IPS DF 6.9 (cell line): ENCODE results near the gene PDE5A.
"Not testable (repeated sequence)": the region's sequence is repeated elsewhere in the genome, so short reads cannot be mapped to it uniquely, and the experiment has no call there.

Experiments used
- DNase-seq: peaks from one replicate; pipeline ENCODE4 v3.0.0-alpha.2; 2013; ENCODE audit warnings: low read depth, low spot score
- H3K27ac ChIP-seq: one replicate; pipeline ENCODE4 v1.5.1; 2013; ENCODE audit warnings: low read length, control low read depth
- H3K27me3 ChIP-seq: 2 replicates; pipeline ENCODE4 v1.6.1; 2013; ENCODE audit warnings: mild to moderate bottlenecking, low read length; ENCODE audit not compliant: control insufficient read depth, insufficient read depth
- H3K36me3 ChIP-seq: 2 replicates; pipeline ENCODE4 v1.6.1; 2013; ENCODE audit warnings: low read length; ENCODE audit not compliant: control insufficient read depth, insufficient read depth
- H3K4me1 ChIP-seq: 2 replicates; pipeline ENCODE4 v1.6.1; 2013; ENCODE audit warnings: low read length; ENCODE audit not compliant: control insufficient read depth, insufficient read depth
- H3K4me3 ChIP-seq: 2 replicates; pipeline ENCODE4 v1.5.1; 2013; ENCODE audit warnings: mild to moderate bottlenecking, low read length
- H3K9me3 ChIP-seq: 2 replicates; pipeline ENCODE4 v1.6.1; 2013; ENCODE audit warnings: low read length, inconsistent platforms; ENCODE audit not compliant: control insufficient read depth, insufficient read depth
- WGBS: extraction: QIAGEN DNeasy Blood & Tissue Kit; methylation state at CpG from one replicate; pipeline ENCODE4 v1.1.7; 2013; ENCODE audit warnings: mixed read lengths, missing lambda C conversion rate; ENCODE audit not compliant: insufficient read length, insufficient coverage; 5-methylcytosine and 5-hydroxymethylcytosine counted together

Gene PDE5A

GRCh38 chr4:119663160-119663788 lies 34.7 kb upstream of the PDE5A start:
- no CpG with 5 or more reads among the region's 1 CpG for whole genome bisulfite sequencing
- no peak for DNase-seq
- H3K27ac ChIP-seq: no peak overlapping the region
- no peaks in the 10 kb centered on the region for H3K4me1 ChIP-seq
- no peaks in the 10 kb centered on the region for H3K27me3 ChIP-seq
- no peaks in the 10 kb centered on the region for H3K36me3 ChIP-seq
- H3K4me3 ChIP-seq: no peak overlapping the region
- no peaks in the 10 kb centered on the region for H3K9me3 ChIP-seq

- H3K27me3 ChIP-seq, H3K4me3 ChIP-seq, H3K9me3 ChIP-seq, DNase-seq, H3K36me3 ChIP-seq, H3K4me1 ChIP-seq, H3K27ac ChIP-seq: not testable (repeated sequence)
- WGBS: no CpG with 5 or more reads among the region's 2 CpGs
These were observed 34.0 kb upstream of the PDE5A start for GRCh38 chr4:119662612-119663011.

DNA sequence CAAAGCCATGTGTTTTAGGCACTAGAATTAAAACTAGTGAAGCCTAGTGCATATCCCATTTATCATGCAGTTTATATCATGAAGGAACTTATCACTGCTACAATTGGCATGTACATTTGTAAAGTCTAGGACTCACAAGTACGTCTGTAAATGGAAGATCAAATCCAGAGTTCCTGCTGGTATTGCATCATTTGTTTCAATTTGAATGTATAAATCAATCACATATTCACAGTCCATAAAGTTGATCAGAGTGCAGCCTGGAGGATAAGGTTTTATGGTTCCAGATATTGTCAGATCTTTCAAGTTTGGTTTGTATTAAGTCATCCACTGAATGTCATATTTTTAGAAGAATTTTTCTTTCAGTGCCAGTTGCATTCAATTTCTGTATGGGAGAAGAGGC lies 32.6 kb upstream of the PDE5A start:
- no peak for DNase-seq
- H3K9me3 ChIP-seq: no peaks in the 10 kb centered on the region
- no peaks in the 10 kb centered on the region for H3K4me1 ChIP-seq
- H3K4me3 ChIP-seq: no peak overlapping the region
- H3K27me3 ChIP-seq: no peaks in the 10 kb centered on the region
- H3K27ac ChIP-seq: no peak overlapping the region
- no peaks in the 10 kb centered on the region for H3K36me3 ChIP-seq
- no CpG with 5 or more reads among the region's 1 CpG for WGBS

DNA sequence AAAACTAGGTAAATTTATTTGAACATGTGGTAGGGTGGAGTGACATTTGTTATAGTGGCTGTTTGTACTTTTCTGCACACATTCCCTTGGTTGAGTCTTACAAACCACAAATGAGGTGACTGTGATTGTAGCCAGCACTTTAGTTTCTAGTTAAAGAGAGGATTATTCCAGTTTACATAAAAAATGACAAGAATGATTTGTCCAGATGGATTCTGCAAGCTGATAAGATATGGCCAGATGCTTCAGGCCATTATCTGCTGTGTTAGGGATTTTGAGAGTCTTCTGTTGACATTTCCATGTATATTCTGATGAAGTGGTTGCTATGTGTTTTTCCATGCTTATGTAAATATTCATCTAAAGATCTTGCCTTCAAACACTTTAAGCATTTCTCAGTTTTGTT lies 31.0 kb upstream of the PDE5A start:
- no peak for DNase-seq
- no peaks in the 10 kb centered on the region for H3K4me1 ChIP-seq
- no peaks in the 10 kb centered on the region for H3K27me3 ChIP-seq
- H3K27ac ChIP-seq: no peak overlapping the region
- H3K4me3 ChIP-seq: no peak overlapping the region
- no peaks in the 10 kb centered on the region for H3K36me3 ChIP-seq
- H3K9me3 ChIP-seq: no peaks in the 10 kb centered on the region

DNA sequence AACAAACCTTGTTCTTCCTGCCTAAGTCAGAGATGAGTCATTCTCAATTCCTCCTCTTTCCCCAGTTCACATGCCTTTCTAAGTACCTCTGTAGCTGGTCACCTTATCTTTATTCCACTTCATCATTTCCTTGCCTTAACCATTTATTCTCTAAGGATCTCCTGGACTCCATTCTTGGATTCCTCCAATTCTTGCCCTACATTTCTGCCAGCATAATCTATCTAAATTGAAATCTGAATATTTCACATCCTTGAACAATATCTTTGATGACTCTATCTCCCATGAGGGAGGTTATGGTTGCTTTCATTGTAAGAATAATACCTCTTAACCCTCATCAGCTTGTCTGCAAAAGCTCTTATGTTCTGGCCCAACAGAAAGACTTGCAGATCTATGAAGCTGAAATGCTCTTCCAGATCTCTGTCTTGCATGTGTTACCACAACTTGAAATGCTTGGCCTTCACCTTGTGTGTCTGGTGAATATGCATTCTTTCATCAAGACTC lies 28.6 kb upstream of the PDE5A start:
- Histone ChIP-seq H3K27me3 (no peaks in the 10 kb centered on the region), H3K4me1 (no peaks in the 10 kb centered on the region), H3K9me3 (no peaks in the 10 kb centered on the region), H3K27ac (no peak overlapping the region), H3K4me3 (no peak overlapping the region), H3K36me3 (no peaks in the 10 kb centered on the region)
- DNase-seq: no peak

DNA sequence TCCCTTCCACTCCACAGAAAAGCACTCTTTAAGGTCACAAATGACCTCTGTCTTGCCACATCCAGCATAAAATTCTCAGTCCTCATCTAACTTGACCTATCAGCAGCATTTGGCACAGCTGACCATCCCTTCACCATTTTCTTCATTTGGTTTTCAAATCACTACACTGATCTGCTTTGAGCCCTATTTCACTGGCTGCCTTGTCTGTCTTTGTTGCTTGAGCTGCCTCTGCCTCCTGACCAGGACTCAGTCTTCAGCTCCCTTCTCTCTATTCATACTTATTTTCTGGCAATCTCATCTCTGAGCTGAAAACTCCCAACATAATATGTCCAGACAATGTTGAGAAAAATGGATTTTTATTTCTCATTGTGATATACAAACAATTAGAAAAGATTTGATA lies 27.7 kb upstream of the PDE5A start:
- Histone ChIP-seq H3K4me1 (no peaks in the 10 kb centered on the region), H3K36me3 (no peaks in the 10 kb centered on the region), H3K9me3 (no peaks in the 10 kb centered on the region), H3K27ac (no peak overlapping the region), H3K4me3 (no peak overlapping the region), H3K27me3 (no peaks in the 10 kb centered on the region)
- DNase-seq: no peak

DNA sequence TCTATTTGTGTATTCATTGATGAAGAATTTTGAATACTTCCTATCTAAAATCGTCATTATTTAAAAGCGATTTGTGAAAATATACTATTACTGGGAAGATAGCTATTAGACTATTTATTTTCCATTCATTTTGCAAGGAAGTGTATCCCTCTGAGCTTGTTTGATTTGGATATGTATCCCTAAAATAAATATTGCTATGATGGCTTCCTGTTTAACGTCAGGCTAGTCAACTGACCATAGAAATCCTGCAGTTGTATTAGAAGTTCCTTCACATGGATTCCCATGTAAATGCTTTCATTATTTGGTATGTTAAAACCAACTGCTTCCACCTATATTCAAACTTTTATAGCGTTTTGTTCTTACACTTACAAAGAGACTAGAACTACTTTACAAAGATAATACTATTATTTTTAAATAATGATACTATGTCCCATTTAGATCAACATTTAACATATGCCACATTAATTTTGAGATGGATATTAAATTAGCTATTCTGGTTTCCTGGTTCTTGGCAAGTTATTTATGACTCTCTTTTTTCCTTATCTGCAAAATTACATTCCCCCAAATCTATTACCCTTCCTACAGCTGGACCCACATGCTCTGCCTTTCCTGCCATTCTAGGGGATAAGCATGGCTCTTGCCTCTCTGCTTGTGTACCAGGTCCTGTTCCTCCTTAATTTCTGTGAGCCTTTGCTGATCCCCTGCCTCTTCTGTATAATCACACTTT lies 26.7 kb upstream of the PDE5A start:
- no peaks in the 10 kb centered on the region for H3K4me1 ChIP-seq
- H3K9me3 ChIP-seq: no peaks in the 10 kb centered on the region
- no peaks in the 10 kb centered on the region for H3K36me3 ChIP-seq
- H3K27me3 ChIP-seq: no peaks in the 10 kb centered on the region
- no peak overlapping the region for H3K4me3 ChIP-seq
- H3K27ac ChIP-seq: no peak overlapping the region
- WGBS: no CpG with 5 or more reads among the region's 4 CpGs
- no peak for DNase-seq

DNA sequence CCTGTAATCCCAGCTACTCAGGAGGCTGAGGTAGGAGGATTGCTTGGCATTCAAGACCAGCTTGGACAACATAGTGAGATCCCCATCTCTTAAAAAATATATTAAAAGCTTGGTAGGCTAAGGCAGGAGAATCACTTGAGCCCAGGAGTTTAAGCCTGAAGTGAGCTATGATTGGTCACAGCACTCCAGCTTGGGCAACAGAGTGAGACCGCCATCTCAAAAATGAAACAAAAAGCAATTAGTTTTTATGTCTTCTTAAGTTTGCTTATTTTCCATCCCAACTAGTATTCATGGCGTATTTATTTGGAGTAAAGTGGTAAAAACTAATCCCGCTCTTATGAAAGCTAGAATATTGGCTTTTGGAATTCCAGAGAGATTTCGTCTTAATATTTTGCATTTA lies 25.4 kb upstream of the PDE5A start:
- H3K4me3 ChIP-seq: no peak overlapping the region
- no CpG with 5 or more reads among the region's 4 CpGs for WGBS

DNA sequence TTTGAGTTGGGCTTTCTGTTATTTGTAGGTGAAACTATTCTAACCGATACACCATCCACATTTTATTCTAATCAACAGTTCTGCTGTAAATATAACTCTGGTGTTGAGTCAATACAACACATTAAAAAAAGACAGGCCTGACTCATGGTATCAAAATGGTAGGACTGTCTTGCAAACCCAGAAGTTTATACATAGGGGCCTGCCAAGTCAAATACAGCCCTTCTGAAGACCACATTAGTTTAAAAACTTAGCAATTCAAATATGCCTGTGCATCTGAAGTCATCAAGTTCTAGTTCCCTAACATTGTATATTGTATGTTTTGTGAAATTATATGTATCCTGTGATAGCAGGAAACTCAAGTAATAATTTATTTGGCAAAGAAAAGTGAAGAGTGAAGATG lies 24.4 kb upstream of the PDE5A start:
- no CpG with 5 or more reads among the region's 1 CpG for WGBS
- no peak overlapping the region for H3K27ac ChIP-seq
- H3K27me3 ChIP-seq: no peaks in the 10 kb centered on the region
- H3K9me3 ChIP-seq: no peaks in the 10 kb centered on the region
- no peak for DNase-seq
- H3K4me1 ChIP-seq: no peaks in the 10 kb centered on the region
- no peaks in the 10 kb centered on the region for H3K36me3 ChIP-seq
- no peak overlapping the region for H3K4me3 ChIP-seq

More for the DNA sequence above, 25.4 kb upstream of the PDE5A start:
- no peak for DNase-seq
- no peaks in the 10 kb centered on the region for H3K4me1 ChIP-seq
- H3K27ac ChIP-seq: no peak overlapping the region
- H3K36me3 ChIP-seq: no peaks in the 10 kb centered on the region
- H3K27me3 ChIP-seq: no peaks in the 10 kb centered on the region
- no peaks in the 10 kb centered on the region for H3K9me3 ChIP-seq

- no CpG with 5 or more reads among the region's 2 CpGs for WGBS
- Histone ChIP-seq H3K27me3 (no peaks in the 10 kb centered on the region), H3K4me1 (no peaks in the 10 kb centered on the region), H3K4me3 (no peak overlapping the region), H3K9me3 (no peaks in the 10 kb centered on the region), H3K36me3 (no peaks in the 10 kb centered on the region), H3K27ac (no peak overlapping the region)
- DNase-seq: no peak
These were observed 19.8 kb upstream of the PDE5A start for GRCh38 chr4:119648398-119648797.

DNA sequence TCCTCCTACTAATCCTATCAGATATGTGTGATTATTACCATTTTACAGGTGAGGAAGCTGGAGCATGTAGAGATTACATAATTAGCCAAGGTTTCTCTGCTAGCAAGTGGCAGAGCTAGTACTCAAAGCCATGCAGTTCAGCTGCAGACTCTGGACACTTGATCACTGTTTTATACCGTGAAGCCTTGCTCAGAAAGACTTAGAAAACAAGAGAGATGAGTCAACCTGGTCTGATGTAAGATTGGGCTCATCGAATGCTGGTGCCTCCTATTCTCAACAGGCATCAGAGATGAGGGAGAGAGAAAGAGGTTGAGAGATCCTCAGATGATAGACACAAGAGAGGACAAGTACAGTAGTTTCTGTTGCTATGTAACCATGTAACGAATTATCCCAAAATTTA lies 19.0 kb upstream of the PDE5A start:
- H3K36me3 ChIP-seq: no peaks in the 10 kb centered on the region
- H3K4me3 ChIP-seq: no peak overlapping the region
- no peak overlapping the region for H3K27ac ChIP-seq
- no peaks in the 10 kb centered on the region for H3K9me3 ChIP-seq
- WGBS: no CpG with 5 or more reads among the region's 3 CpGs
- DNase-seq: no peak
- no peaks in the 10 kb centered on the region for H3K4me1 ChIP-seq
- H3K27me3 ChIP-seq: no peaks in the 10 kb centered on the region
